ENCODE measurements around the gene TNFAIP8L1.

Gene TNFAIP8L1

DNA sequence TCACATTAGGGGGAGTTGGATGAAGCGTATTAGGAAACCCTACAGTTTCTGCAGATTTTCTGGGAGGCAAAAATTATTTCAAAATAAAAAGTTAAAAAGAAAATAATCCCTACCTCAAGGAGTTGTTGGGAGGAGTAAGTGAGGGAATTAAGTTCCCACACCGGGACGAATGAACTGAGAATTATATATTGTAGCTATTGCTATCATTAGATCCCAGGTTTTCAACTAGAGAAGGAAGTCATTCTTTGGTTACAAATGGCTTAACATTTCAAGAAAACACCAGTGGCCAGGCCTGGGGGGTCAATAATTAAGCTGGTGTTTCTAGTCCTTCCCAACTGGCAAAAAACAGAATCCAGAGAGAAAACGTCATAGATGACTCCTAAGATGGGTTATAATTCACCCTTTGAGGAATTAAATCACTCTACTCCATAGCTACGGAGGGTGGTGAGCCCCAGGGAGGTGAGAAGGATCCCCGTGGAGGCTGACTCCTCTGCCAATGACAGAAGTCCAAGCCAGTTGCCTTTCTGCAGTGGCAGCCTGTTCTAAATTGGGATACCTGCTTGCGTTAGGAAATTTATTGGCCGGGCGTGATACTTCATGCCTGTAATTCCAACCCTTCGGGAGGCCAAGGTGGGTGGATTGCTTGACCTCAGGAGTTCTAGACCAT, 32.0 kb downstream of the TNFAIP8L1 start:
- TF ChIP-seq GLIS1 (tag by site-specific recombination; IDR thresholded peaks at IDR 0.05) (peak; percentile 62), GLIS2 (tag by site-specific recombination; IDR thresholded peaks at IDR 0.05) (peak; percentile 25; the same call in 1 of the 2 replicates), ZNF623 (tag by site-specific recombination; IDR thresholded peaks at IDR 0.05) (no peak), ZNF350 (tag by site-specific recombination; IDR thresholded peaks at IDR 0.05) (no peak), ZNF837 (tag by site-specific recombination; IDR thresholded peaks at IDR 0.05) (no peak), ZNF391 (tag by site-specific recombination; IDR thresholded peaks at IDR 0.05; ENCODE audit: borderline replicate concordance, low read depth) (no peak), ZNF10 (tag by site-specific recombination; IDR thresholded peaks at IDR 0.05) (no peak), ZNF223 (tag by site-specific recombination; IDR thresholded peaks at IDR 0.05) (no peak), ZNF274 (IDR thresholded peaks at IDR 0.05; ENCODE audit: low read length) (no peak), ZNF274 (tag by site-specific recombination; IDR thresholded peaks at IDR 0.05; ENCODE audit: borderline replicate concordance) (no peak), ZIC2 (tag by site-specific recombination; IDR thresholded peaks at IDR 0.05) (peak; percentile 31), PRDM1 (tag by site-specific recombination; IDR thresholded peaks at IDR 0.05) (no peak), ZNF830 (tag by site-specific recombination; IDR thresholded peaks at IDR 0.05; ENCODE audit: low read depth) (no peak), ZNF211 (tag by site-specific recombination; IDR thresholded peaks at IDR 0.05; ENCODE audit: low read depth) (no peak), ZNF621 (tag by site-specific recombination; IDR thresholded peaks at IDR 0.05) (no peak), ZNF558 (tag by site-specific recombination; IDR thresholded peaks at IDR 0.05) (no peak), OVOL3 (tag by site-specific recombination; IDR thresholded peaks at IDR 0.05) (no peak), ZNF510 (tag by site-specific recombination; IDR thresholded peaks at IDR 0.05; ENCODE audit: insufficient replicate concordance) (no peak)
- Histone ChIP-seq H3K4me3 (ENCODE audit: low read depth, low read length) (no peak overlapping the region), H3K9me3 (ENCODE audit: control insufficient read depth, insufficient read depth, low read depth, low read length) (no peaks in the 10 kb centered on the region), H3K27ac (ENCODE audit: extremely low read depth, low read depth, low read length) (no peak overlapping the region), H3K4me1 (ENCODE audit: control insufficient read depth, insufficient read depth, low read length) (no peaks in the 10 kb centered on the region), H3K36me3 (ENCODE audit: control insufficient read depth in 2 of 2, insufficient read depth in 1 of 2, low read length in 2 of 2) (peaks cover 10 to 24% of the 10 kb centered on the region in 2 experiments; a peak in 2 of 3 replicates)
- ChIA-PET POLR2A (no interaction called here), CTCF (interaction anchor here (0.9 kb wide), 1 partner anchor 37 kb away, joined by 3 read pairs; no protein-coding TSS in a partner anchor)

DNA sequence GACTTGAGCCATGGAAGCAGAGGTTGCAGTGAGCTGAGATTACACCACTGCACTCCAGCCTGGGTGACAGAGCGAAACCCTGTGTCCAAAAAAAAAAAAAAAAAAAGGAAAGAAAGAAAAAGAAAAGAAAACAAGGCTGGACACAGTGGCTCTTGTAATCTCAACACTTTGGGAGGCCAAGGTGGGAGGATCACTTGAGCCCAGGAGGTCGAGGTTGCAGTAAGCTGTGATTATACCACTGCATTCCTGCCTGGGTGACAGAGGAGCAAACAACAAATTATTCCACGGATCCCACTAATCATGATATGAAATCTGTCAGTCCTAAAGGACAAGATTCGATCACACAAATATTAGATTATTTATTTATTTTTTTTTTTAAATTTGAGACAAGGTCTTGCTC, 33.9 kb downstream of the TNFAIP8L1 start:
- TF ChIP-seq GLIS1 (tag by site-specific recombination; IDR thresholded peaks at IDR 0.05): peak; percentile 75
- no peak for TF ChIP-seq ZNF311 (tag by site-specific recombination; IDR thresholded peaks at IDR 0.05; ENCODE audit: borderline replicate concordance)
- CTCF ChIA-PET: interaction anchor here (0.6 to 1.7 kb wide), 4 partner anchors 20 to 118 kb away, joined by 3 to 8 read pairs (median 4); partner anchors contain the start of gene FEM1A
- Histone ChIP-seq H3K4me1 (ENCODE audit: control insufficient read depth, insufficient read depth, low read length) (no peaks in the 10 kb centered on the region), H3K4me3 (ENCODE audit: low read depth, low read length) (no peak overlapping the region), H3K9me3 (ENCODE audit: control insufficient read depth, insufficient read depth, low read depth, low read length) (no peaks in the 10 kb centered on the region), H3K27ac (ENCODE audit: extremely low read depth, low read depth, low read length) (no peak overlapping the region), H3K36me3 (ENCODE audit: control insufficient read depth in 2 of 2, insufficient read depth in 1 of 2, low read length in 2 of 2) (peaks cover 10 to 23% of the 10 kb centered on the region in 2 experiments; a peak in 2 of 3 replicates)
- POLR2A ChIA-PET: interaction anchor here (0.7 to 1.2 kb wide), 3 partner anchors 118 to 1026 kb away, joined by 3 to 8 read pairs (median 4); partner anchors contain the start of gene FEM1A

DNA sequence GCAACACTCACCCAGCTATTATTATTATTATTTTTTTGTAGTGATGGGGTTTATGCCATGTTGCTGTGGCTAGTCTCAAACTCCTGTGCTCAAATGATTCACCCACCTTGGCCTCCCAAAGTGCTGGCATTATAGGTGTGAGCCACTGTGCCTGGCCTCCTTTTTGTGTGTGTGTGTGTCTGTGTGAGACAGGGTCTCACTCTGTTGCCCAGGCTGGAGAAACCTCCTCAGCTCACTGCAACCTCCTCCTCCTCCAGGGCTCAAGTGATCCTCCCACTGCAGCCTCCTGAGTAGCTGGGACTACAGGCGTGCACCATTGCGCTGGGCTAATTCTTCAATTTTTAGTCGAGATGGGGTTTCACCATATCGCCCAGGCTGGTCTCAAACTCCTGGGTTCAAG, 34.4 kb downstream of the TNFAIP8L1 start:
- peaks cover 5 to 22% of the 10 kb centered on the region in 2 experiments; a peak in 2 of 3 replicates for H3K36me3 ChIP-seq (ENCODE audit: control insufficient read depth in 2 of 2, insufficient read depth in 1 of 2, low read length in 2 of 2)
- no peak overlapping the region for H3K27ac ChIP-seq (ENCODE audit: extremely low read depth, low read depth, low read length)
- ChIA-PET CTCF (interaction anchor here (1.7 kb wide), 1 partner anchor 117 kb away, joined by 8 read pairs; the partner anchor contains the start of gene FEM1A), POLR2A (interaction anchor here (1.2 kb wide), 1 partner anchor 117 kb away, joined by 4 read pairs; the partner anchor contains the start of gene FEM1A)
- no peak overlapping the region for H3K4me3 ChIP-seq (ENCODE audit: low read depth, low read length)
- H3K9me3 ChIP-seq (ENCODE audit: control insufficient read depth, insufficient read depth, low read depth, low read length): no peaks in the 10 kb centered on the region
- TF ChIP-seq, protein P1, sequence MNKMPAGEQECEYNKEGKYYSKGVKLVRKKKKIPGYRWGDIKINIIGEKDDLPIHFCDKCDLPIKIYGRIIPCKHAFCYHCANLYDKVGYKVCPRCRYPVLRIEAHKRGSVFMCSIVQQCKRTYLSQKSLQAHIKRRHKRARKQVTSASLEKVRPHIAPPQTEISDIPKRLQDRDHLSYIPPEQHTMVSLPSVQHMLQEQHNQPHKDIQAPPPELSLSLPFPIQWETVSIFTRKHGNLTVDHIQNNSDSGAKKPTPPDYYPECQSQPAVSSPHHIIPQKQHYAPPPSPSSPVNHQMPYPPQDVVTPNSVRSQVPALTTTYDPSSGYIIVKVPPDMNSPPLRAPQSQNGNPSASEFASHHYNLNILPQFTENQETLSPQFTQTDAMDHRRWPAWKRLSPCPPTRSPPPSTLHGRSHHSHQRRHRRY (tag by site-specific recombination; IDR thresholded peaks at IDR 0.05): no peak
- TF ChIP-seq ZNF121 (tag by site-specific recombination; IDR thresholded peaks at IDR 0.05): peak; percentile 71
- H3K4me1 ChIP-seq (ENCODE audit: control insufficient read depth, insufficient read depth, low read length): no peaks in the 10 kb centered on the region

All from HEK293 (cell line).